ENCODE results near the gene ASZ1. TPM values are rescaled to one million over a fixed set of nuclear protein-coding genes. Genes with fewer than 3 reads are reported as not detected.

Gene ASZ1
- total RNA-seq, 2 experiments from 2014 or later: not detected

DNA sequence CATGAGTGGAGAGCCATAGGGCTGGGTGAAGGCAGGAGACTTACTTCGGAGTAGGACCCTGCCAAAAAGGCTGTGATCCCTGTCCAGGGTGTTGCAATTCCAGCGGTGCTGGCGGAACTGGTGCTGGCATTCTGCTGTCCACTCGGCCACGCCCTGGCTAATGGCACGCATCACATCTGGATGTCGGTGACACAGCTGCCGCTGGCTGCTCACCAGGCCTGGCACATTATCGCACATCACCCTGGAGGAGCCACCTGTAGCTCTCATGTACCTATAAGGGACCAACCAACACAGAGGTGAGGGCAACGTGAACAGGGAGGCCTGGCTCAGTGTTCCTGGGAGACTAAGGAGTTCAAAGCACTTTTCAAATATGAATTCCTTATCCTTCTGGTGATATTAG, 106.8 kb downstream of the ASZ1 start:
- BruUV-seq (replicated peaks): no TSS peak
- CTCF ChIA-PET (ENCODE audit: unreplicated experiment): no interaction called here
- no peaks in the 10 kb centered on the region for H3K4me1 ChIP-seq (ENCODE audit: insufficient read depth, low read length, poor library complexity, severe bottlenecking)
- TF ChIP-seq, protein P1, sequence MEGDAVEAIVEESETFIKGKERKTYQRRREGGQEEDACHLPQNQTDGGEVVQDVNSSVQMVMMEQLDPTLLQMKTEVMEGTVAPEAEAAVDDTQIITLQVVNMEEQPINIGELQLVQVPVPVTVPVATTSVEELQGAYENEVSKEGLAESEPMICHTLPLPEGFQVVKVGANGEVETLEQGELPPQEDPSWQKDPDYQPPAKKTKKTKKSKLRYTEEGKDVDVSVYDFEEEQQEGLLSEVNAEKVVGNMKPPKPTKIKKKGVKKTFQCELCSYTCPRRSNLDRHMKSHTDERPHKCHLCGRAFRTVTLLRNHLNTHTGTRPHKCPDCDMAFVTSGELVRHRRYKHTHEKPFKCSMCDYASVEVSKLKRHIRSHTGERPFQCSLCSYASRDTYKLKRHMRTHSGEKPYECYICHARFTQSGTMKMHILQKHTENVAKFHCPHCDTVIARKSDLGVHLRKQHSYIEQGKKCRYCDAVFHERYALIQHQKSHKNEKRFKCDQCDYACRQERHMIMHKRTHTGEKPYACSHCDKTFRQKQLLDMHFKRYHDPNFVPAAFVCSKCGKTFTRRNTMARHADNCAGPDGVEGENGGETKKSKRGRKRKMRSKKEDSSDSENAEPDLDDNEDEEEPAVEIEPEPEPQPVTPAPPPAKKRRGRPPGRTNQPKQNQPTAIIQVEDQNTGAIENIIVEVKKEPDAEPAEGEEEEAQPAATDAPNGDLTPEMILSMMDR (conservative IDR thresholded peaks at IDR 0.05; ENCODE audit: low read length): no peak
- H3K36me3 ChIP-seq (ENCODE audit: insufficient read depth, low read length): no peaks in the 10 kb centered on the region
- no peak overlapping the region for H2AFZ ChIP-seq (ENCODE audit: low read length)
- H3K4me2 ChIP-seq (ENCODE audit: low read length): no peak overlapping the region
- POLR2A ChIA-PET: no interaction called here
- DNase-seq (ENCODE audit: low spot score): no peak
- intact Hi-C loops (cut with micrococcal nuclease; ENCODE audit: unreplicated experiment): no loop called here
- no peak overlapping the region for H3K27ac ChIP-seq (ENCODE audit: low read depth, low read length, poor library complexity, severe bottlenecking)
- no peaks in the 10 kb centered on the region for H3K9me3 ChIP-seq (ENCODE audit: low read length)
- no peaks in the 10 kb centered on the region for H3K79me2 ChIP-seq (ENCODE audit: insufficient read depth, low read depth, low read length)
- H4K20me1 ChIP-seq (ENCODE audit: insufficient read depth, low read length): no peaks in the 10 kb centered on the region
- H3K9me2 ChIP-seq (ENCODE audit: insufficient read depth, low read length): no peaks in the 10 kb centered on the region
- H3K4me3 ChIP-seq (ENCODE audit: low read depth, low read length, poor library complexity, severe bottlenecking): no peak overlapping the region

DNA sequence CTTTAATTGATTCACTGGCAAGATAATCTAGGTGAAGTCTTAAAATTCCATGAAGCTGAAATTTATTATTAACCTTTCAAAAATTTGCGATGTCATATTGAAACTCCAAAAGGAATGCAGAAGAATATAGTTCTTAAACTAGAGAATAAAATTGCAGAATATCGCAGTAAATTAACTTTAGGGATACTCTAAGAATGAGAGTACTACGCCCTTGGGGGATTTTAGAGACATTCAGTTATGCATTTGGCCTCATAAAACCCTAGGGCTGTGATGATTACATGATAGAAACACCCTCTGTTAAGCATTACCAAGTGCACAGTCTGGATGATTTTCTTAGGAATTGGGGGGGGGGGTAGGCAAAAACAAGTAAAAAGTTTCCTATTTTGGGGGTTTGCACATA, 108.1 kb downstream of the ASZ1 start:
- Histone ChIP-seq H3K9me2 (ENCODE audit: insufficient read depth, low read length) (no peaks in the 10 kb centered on the region), H3K4me3 (ENCODE audit: low read depth, low read length, poor library complexity, severe bottlenecking) (no peak overlapping the region), H3K4me2 (ENCODE audit: low read length) (no peak overlapping the region), H3K27ac (ENCODE audit: low read depth, low read length, poor library complexity, severe bottlenecking) (no peak overlapping the region), H2AFZ (ENCODE audit: low read length) (no peak overlapping the region), H3K4me1 (ENCODE audit: insufficient read depth, low read length, poor library complexity, severe bottlenecking) (no peaks in the 10 kb centered on the region), H3K79me2 (ENCODE audit: insufficient read depth, low read depth, low read length) (no peaks in the 10 kb centered on the region), H4K20me1 (ENCODE audit: insufficient read depth, low read length) (no peaks in the 10 kb centered on the region), H3K36me3 (ENCODE audit: insufficient read depth, low read length) (no peaks in the 10 kb centered on the region), H3K9me3 (ENCODE audit: low read length) (no peaks in the 10 kb centered on the region)
- TF ChIP-seq, protein P1 (conservative IDR thresholded peaks at IDR 0.05; ENCODE audit: low read length): no peak
- TF ChIP-seq EZH2phosphoT487 (IDR thresholded peaks at IDR 0.05; ENCODE audit: borderline replicate concordance, low read depth, low read length): no peak
- BruUV-seq (replicated peaks): no TSS peak
- intact Hi-C loops (cut with micrococcal nuclease; ENCODE audit: unreplicated experiment): no loop called here
- no peak for DNase-seq (ENCODE audit: low spot score)
- ChIA-PET CTCF (ENCODE audit: unreplicated experiment) (no interaction called here), POLR2A (interaction anchor here (0.6 to 1.0 kb wide), 2 partner anchors 21 to 1265 kb away, joined by 3 read pairs; no protein-coding TSS in a partner anchor)

DNA sequence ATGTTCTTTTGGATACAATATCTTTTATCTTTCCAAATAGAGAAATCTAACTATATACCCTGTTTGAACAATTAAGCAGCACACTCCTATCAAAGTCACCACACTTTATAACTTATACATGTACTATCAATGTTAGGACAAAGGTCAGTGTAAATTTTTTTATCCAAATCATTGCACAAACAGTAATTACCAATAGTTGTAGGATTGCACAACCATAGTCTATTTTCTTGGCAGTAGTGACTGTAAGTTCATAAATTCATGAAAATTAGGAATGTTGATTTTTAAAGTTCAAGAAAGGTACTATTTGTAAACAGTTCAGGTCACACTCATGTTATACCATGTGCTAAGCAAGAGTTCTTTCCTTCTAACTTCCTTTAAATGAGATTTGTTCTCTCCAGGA, 113.7 kb downstream of the ASZ1 start:
- no peaks in the 10 kb centered on the region for H3K4me1 ChIP-seq (ENCODE audit: insufficient read depth, low read length, poor library complexity, severe bottlenecking)
- H3K4me2 ChIP-seq (ENCODE audit: low read length): no peak overlapping the region
- H3K9me3 ChIP-seq (ENCODE audit: low read length): no peaks in the 10 kb centered on the region
- no peak overlapping the region for H3K27ac ChIP-seq (ENCODE audit: low read depth, low read length, poor library complexity, severe bottlenecking)
- H3K9me2 ChIP-seq (ENCODE audit: insufficient read depth, low read length): no peaks in the 10 kb centered on the region
- no TSS peak for BruUV-seq (replicated peaks)
- CTCF ChIA-PET (ENCODE audit: unreplicated experiment): no interaction called here
- POLR2A ChIA-PET: no interaction called here
- H2AFZ ChIP-seq (ENCODE audit: low read length): no peak overlapping the region
- no peaks in the 10 kb centered on the region for H4K20me1 ChIP-seq (ENCODE audit: insufficient read depth, low read length)
- intact Hi-C loops (cut with micrococcal nuclease; ENCODE audit: unreplicated experiment): no loop called here
- no peak overlapping the region for H3K4me3 ChIP-seq (ENCODE audit: low read depth, low read length, poor library complexity, severe bottlenecking)
- no peaks in the 10 kb centered on the region for H3K36me3 ChIP-seq (ENCODE audit: insufficient read depth, low read length)
- H3K79me2 ChIP-seq (ENCODE audit: insufficient read depth, low read depth, low read length): no peaks in the 10 kb centered on the region
- no peak for TF ChIP-seq EZH2phosphoT487 (IDR thresholded peaks at IDR 0.05; ENCODE audit: borderline replicate concordance, low read depth, low read length)
- TF ChIP-seq, protein P1 (conservative IDR thresholded peaks at IDR 0.05; ENCODE audit: low read length): no peak
- DNase-seq (ENCODE audit: low spot score): no peak

Other genes starting within 250 kb of the ASZ1 start
- not detected in 2 replicates for gene WNT2, start 104.4 kb downstream of the ASZ1 start, total RNA-seq (2014; rRNA removed; shearing (Covaris generic))
- not detected in 2 replicates for gene WNT2, start 104.4 kb downstream of the ASZ1 start, total RNA-seq (2022)
- not detected in 2 replicates for gene CFTR, start 52.5 kb upstream of the ASZ1 start, total RNA-seq (2014; rRNA removed; shearing (Covaris generic))
- gene CFTR, start 52.5 kb upstream of the ASZ1 start, total RNA-seq (2022): not detected in 2 replicates

Data from OCI-LY7 (cell line).